ENCODE results near the gene LEF1.

GRCh38 chr4:108055787-108056186, 112.9 kb downstream of the LEF1 start:
- no peak for TF ChIP-seq NFIC (IDR thresholded peaks at IDR 0.05)
- no peak for TF ChIP-seq CREM (IDR thresholded peaks at IDR 0.05; ENCODE audit: low read depth)
- TF ChIP-seq UBTF (IDR thresholded peaks at IDR 0.05; ENCODE audit: borderline replicate concordance in 1 of 2, low read depth in 2 of 2, low read length in 2 of 2): no peak
- TF ChIP-seq CTCF (IDR thresholded peaks at IDR 0.05 in 2 of 3, conservative IDR thresholded peaks at IDR 0.05 in 1 of 3; ENCODE audit: insufficient read depth in 2 of 3, low read depth in 1 of 3, low read length in 3 of 3): no peak
- no peak for TF ChIP-seq MAX (CRISPR knock-in tag; IDR thresholded peaks at IDR 0.05)

Measured in K562 (cell line).